AG10803 (cell line): Measurements from ENCODE around the gene MITF.

ENCODE experiments used
- DNase-seq: peaks from one replicate; pipeline ENCODE4 v3.0.0; 2010; ENCODE audit warnings: low read depth
- H3K4me3 ChIP-seq: 2 replicates; pipeline ENCODE4 v1.5.1; 2011; ENCODE audit warnings: mild to moderate bottlenecking, low read length, control low read depth
- CTCF ChIP-seq: conservative IDR thresholded peaks from 2 replicates; pipeline ENCODE4 v1.5.1; 2011; ENCODE audit warnings: mild to moderate bottlenecking, low read length, control low read depth, inconsistent platforms

Gene MITF

DNA sequence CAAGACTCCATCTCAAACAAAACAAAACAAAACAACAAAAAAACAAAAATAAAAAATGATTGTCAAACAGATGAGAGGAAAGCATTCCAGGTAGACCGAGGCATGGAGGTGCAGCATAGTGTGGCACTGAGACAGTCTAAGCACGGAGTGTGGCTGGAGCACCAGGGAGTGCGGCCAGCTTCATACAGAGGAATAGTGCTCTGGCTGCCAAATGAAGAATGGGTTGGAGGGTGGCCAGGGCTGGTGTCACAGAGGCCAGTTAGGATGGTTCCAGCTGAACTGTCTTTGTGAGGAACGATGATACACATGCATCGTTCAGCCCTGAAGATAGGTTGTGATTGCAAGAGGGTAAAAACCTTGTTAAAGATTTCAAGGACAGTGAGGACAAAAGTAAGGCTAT lies 28.3 kb downstream of the MITF start:
- DNase-seq: no peak
- H3K4me3 ChIP-seq: no peak overlapping the region
- no peak for TF ChIP-seq CTCF

DNA sequence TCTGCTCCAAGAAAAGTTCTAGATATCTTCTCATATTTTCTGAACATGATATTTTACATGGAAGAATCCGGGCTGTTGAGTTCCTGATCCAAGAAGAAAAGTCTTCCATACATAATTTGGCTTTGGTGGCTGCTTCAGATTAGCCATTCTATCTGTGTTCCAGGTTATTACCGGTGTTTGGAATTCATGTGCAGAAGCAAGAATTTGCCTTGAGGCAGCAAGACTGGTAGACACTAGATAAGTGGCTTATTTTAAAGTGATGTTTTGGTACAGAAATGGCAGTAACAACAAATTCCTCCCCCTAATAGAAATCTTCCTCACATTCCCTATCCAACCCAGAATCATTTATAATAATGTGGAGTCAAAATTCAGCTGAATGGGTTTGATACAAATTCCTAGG lies 29.2 kb downstream of the MITF start:
- no peak overlapping the region for H3K4me3 ChIP-seq
- TF ChIP-seq CTCF: no peak
- DNase-seq: no peak

DNA sequence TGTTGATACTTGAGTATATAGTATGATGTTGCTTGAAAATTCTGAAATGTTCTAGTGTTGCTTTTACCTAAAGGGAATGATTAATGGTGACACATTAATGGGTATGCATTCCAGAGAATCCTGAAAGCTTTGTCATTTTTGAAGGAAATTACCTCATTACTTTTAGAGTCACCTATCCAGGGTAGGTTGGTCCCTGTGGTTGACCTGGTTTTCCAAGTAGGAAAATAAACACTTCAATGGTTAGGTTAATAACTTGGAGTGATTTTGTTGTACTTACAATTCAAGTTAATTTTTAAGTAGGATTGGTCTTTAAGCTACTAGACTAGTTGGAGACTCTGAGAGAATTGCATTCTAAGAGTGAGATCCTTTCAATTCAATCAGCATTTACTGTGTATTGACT lies 31.0 kb downstream of the MITF start:
- no peak overlapping the region for H3K4me3 ChIP-seq
- DNase-seq: no peak
- no peak for TF ChIP-seq CTCF

- no peak overlapping the region for H3K4me3 ChIP-seq
- no peak for TF ChIP-seq CTCF
- no peak for DNase-seq
These were observed 31.8 kb downstream of the MITF start for GRCh38 chr3:69770976-69771634.

DNA sequence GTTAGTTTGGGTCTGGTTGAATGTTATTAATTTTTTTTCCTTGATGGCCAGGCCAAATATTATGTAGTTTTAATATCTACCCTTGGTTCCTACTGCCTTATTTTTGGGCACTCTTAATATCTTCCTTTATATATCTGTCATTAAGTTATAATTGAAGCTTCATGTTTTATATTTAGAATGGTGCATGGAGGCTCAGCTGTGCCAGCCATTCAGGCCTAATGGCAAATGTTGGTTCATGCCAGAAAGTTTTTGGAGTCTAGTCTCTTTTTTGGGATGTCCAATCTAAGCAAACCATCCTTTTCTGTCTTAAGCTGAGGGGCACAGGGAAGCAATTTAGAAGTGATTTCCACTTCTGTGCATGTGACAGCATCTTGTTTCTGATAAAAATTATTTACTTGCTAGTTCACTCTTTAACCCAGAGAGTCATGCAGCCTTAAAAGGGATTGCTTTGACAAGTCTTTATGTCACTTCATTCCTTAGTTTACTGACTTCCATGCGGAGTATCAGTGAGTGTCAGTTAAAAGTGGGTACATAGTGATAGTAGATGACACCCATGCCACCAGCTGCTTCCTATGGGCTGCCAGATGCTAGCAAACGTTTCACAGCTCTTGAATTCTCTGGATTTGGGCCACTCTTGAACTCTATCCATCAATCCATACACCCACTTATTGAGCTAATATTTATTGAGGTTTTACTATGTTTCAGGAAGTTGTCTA lies 33.0 kb downstream of the MITF start:
- no peak for DNase-seq
- no peak for TF ChIP-seq CTCF

GRCh38 chr3:69774029-69774428 lies 34.8 kb downstream of the MITF start:
- no peak for TF ChIP-seq CTCF
- no peak overlapping the region for H3K4me3 ChIP-seq
- no peak for DNase-seq

More for the DNA sequence above, 33.0 kb downstream of the MITF start:
- H3K4me3 ChIP-seq: no peak overlapping the region

- H3K4me3 ChIP-seq: no peak overlapping the region
- DNase-seq: no peak
- TF ChIP-seq CTCF: no peak
These were observed 36.5 kb downstream of the MITF start for GRCh38 chr3:69775751-69776150.
